Dermis blood vessel endothelial cell (primary cell): ENCODE data around the gene TNFRSF25. TPM values are rescaled to one million over a fixed set of nuclear protein-coding genes. Genes with fewer than 3 reads are reported as not detected.
"Not testable (repeated sequence)": the region's sequence is repeated elsewhere in the genome, so short reads cannot be mapped to it uniquely, and the experiment has no call there.

Experiments used
- DNase-seq: peaks from one replicate; pipeline ENCODE4 v3.0.0; 2010
- total RNA-seq: library from RNA; depleted of rRNA; stranded (reverse); fragments of >200 nt; gene quantifications from 2 replicates; pipeline ENCODE4 v1.2.3, GENCODE V29; 2014

The TNFRSF25 gene
- total RNA-seq, 1 donor from 2014 or later: 17.4 TPM

- no peak for DNase-seq
Observed at GRCh38 chr1:6501279-6501813, 35.4 kb upstream of the TNFRSF25 start.

GRCh38 chr1:6500544-6501278 is 34.7 kb upstream of the TNFRSF25 start:
- DNase-seq: no peak

GRCh38 chr1:6499296-6499695 is 33.3 kb upstream of the TNFRSF25 start:
- DNase-seq: no peak

GRCh38 chr1:6498576-6499111 is 32.7 kb upstream of the TNFRSF25 start:
- DNase-seq: no peak

- no peak for DNase-seq
Observed at GRCh38 chr1:6497867-6498575, 32.0 kb upstream of the TNFRSF25 start.

- peak; percentile 45 for DNase-seq
Observed at GRCh38 chr1:6497215-6497866, 31.4 kb upstream of the TNFRSF25 start.

GRCh38 chr1:6496890-6497214 is 30.9 kb upstream of the TNFRSF25 start:
- DNase-seq: no peak

GRCh38 chr1:6496365-6496721 is 30.4 kb upstream of the TNFRSF25 start:
- no peak for DNase-seq

GRCh38 chr1:6495540-6496364 is 29.8 kb upstream of the TNFRSF25 start:
- no peak for DNase-seq

GRCh38 chr1:6495041-6495441 is 29.1 kb upstream of the TNFRSF25 start:
- DNase-seq: no peak

- DNase-seq: no peak
Observed at GRCh38 chr1:6494627-6495026, 28.7 kb upstream of the TNFRSF25 start.

GRCh38 chr1:6493834-6494223 is 27.9 kb upstream of the TNFRSF25 start:
- DNase-seq: not testable (repeated sequence)

- no peak for DNase-seq
Observed at GRCh38 chr1:6491966-6492365, 26.0 kb upstream of the TNFRSF25 start.

- peak; percentile 88 for DNase-seq
Observed at GRCh38 chr1:6491480-6491962, 25.5 kb upstream of the TNFRSF25 start, which contains the start of gene PLEKHG5. TSS of gene PLEKHG5 (minus strand) at chr1:6491667. CDS start at chr1:6477571, 14,096 bp downstream.

GRCh38 chr1:6491081-6491449 is 25.1 kb upstream of the TNFRSF25 start:
- DNase-seq: no peak

GRCh38 chr1:6490181-6491080 is 24.5 kb upstream of the TNFRSF25 start:
- peak; percentile 79 for DNase-seq

GRCh38 chr1:6489799-6490180 is 23.8 kb upstream of the TNFRSF25 start:
- peak; percentile 88 for DNase-seq

GRCh38 chr1:6489383-6489765 is 23.4 kb upstream of the TNFRSF25 start:
- DNase-seq: no peak

GRCh38 chr1:6488602-6489382 is 22.8 kb upstream of the TNFRSF25 start:
- DNase-seq: no peak

GRCh38 chr1:6487804-6488484 is 22.0 kb upstream of the TNFRSF25 start:
- no peak for DNase-seq
